Mucosa of gallbladder (tissue), 1 donor: ENCODE measurements around the gene SLC17A9. TPM values are rescaled to one million over a fixed set of nuclear protein-coding genes. Genes with fewer than 3 reads are reported as not detected.

Experiments
- DNase-seq: peaks from one replicate; pipeline ENCODE4 v3.0.0-alpha.2; 2020; ENCODE audit warnings: low spot score
- total RNA-seq: library from RNA; stranded (reverse); gene quantifications from one replicate; pipeline ENCODE4 v1.2.1, GENCODE V29; 2021
- donor health status: DM: no; HTN: no; CAD: no.

The SLC17A9 gene
- total RNA-seq, 1 donor from 2014 or later: 19.8 TPM

GRCh38 chr20:62982124-62983075, 29.9 kb downstream of the SLC17A9 start:
- no peak for DNase-seq

- no peak for DNase-seq
Measured at GRCh38 chr20:62983210-62983609, 30.7 kb downstream of the SLC17A9 start.

GRCh38 chr20:62984666-62985443, 32.3 kb downstream of the SLC17A9 start:
- DNase-seq: no peak

- DNase-seq: no peak
Measured at GRCh38 chr20:62985444-62985778, 32.9 kb downstream of the SLC17A9 start.

GRCh38 chr20:62986257-62986800, 33.8 kb downstream of the SLC17A9 start:
- DNase-seq: no peak

GRCh38 chr20:62987114-62987513, 34.6 kb downstream of the SLC17A9 start:
- DNase-seq: no peak

- no peak for DNase-seq
Measured at GRCh38 chr20:62989201-62989601, 36.7 kb downstream of the SLC17A9 start.

- no peak for DNase-seq
Measured at GRCh38 chr20:62990306-62990825, 37.9 kb downstream of the SLC17A9 start.

- DNase-seq: no peak
Measured at GRCh38 chr20:62991196-62991807, 38.8 kb downstream of the SLC17A9 start.

- DNase-seq: no peak
Measured at GRCh38 chr20:62991863-62992262, 39.4 kb downstream of the SLC17A9 start.

GRCh38 chr20:62993856-62994494, 41.5 kb downstream of the SLC17A9 start:
- no peak for DNase-seq

GRCh38 chr20:62994869-62995281, 42.4 kb downstream of the SLC17A9 start:
- DNase-seq: no peak

- no peak for DNase-seq
Measured at GRCh38 chr20:62995481-62995880, 43.0 kb downstream of the SLC17A9 start.

- no peak for DNase-seq
Measured at GRCh38 chr20:62995898-62996595, 43.5 kb downstream of the SLC17A9 start.

GRCh38 chr20:62996596-62996982, 44.1 kb downstream of the SLC17A9 start:
- no peak for DNase-seq

GRCh38 chr20:62997417-62998035, 45.0 kb downstream of the SLC17A9 start:
- DNase-seq: no peak

- no peak for DNase-seq
Measured at GRCh38 chr20:62998449-62998848, 45.9 kb downstream of the SLC17A9 start.

- DNase-seq: no peak
Measured at GRCh38 chr20:62999580-62999979, 47.1 kb downstream of the SLC17A9 start.

- no peak for DNase-seq
Measured at GRCh38 chr20:63000036-63000435, 47.5 kb downstream of the SLC17A9 start.

- no peak for DNase-seq
Measured at GRCh38 chr20:63000958-63001357, 48.4 kb downstream of the SLC17A9 start.
